Measurements from ENCODE around the gene ALDH3A1. TPM values are rescaled to one million over a fixed set of nuclear protein-coding genes. Genes with fewer than 3 reads are reported as not detected.

Gene ALDH3A1
- total RNA-seq, 1 experiment from 2014 or later = 0.35 TPM

DNA sequence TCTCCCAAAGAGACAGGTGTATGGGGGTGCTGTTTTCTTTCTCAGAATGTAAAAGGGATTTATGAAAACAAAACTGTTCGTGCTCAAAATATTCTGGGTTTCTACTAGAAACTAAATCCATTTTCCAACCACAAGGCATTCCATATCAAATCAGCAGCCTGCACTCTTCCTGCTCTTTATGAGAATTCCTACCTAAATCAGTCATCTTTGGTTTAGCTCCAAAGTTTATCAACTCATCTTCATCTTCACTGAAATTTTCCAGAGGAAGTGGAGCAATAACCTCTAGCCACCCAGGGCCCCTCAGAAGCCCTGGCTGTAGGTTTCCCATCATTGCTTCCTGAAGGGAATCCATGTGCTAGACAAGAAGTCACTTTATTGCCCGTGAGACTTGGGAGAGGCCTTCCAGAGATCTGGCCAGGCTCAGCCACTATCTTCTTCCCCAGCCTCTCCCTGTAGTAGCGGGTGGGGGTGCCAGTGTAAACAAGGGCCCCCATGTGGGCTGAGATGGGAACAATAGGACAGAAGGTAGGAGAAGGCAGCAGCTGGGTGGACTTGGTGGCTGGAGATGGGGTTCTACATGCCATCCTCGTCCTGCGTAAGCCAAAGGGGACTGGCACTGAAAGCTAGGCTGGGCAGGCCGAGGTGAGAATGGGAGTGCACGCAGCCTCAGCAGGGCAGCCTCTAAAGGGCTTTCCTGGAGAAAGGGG lies 22.0 kb upstream of the ALDH3A1 start:
- DNase-seq (ENCODE audit: low spot score) (no peak), ATAC-seq (no peak)
- TF ChIP-seq, protein P1, sequence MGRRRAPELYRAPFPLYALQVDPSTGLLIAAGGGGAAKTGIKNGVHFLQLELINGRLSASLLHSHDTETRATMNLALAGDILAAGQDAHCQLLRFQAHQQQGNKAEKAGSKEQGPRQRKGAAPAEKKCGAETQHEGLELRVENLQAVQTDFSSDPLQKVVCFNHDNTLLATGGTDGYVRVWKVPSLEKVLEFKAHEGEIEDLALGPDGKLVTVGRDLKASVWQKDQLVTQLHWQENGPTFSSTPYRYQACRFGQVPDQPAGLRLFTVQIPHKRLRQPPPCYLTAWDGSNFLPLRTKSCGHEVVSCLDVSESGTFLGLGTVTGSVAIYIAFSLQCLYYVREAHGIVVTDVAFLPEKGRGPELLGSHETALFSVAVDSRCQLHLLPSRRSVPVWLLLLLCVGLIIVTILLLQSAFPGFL (CRISPR knock-in tag; IDR thresholded peaks at IDR 0.05; ENCODE audit: borderline replicate concordance) = no peak
- TF ChIP-seq SMAD3 (CRISPR knock-in tag; IDR thresholded peaks at IDR 0.05; ENCODE audit: borderline replicate concordance) (no peak), GRHL2 (CRISPR knock-in tag; IDR thresholded peaks at IDR 0.05; ENCODE audit: insufficient replicate concordance, severe bottlenecking) (no peak), SMAD4 (CRISPR knock-in tag; IDR thresholded peaks at IDR 0.05) (no peak), CBFB (CRISPR knock-in tag; IDR thresholded peaks at IDR 0.05; ENCODE audit: low read depth) (no peak), ZNF671 (CRISPR knock-in tag; IDR thresholded peaks at IDR 0.05) (no peak)
- TF ChIP-seq, protein P2, sequence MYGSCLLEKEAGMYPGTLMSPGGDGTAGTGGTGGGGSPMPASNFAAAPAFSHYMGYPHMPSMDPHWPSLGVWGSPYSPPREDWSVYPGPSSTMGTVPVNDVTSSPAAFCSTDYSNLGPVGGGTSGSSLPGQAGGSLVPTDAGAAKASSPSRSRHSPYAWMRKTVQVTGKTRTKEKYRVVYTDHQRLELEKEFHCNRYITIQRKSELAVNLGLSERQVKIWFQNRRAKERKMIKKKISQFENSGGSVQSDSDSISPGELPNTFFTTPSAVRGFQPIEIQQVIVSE (CRISPR knock-in tag; IDR thresholded peaks at IDR 0.05; ENCODE audit: borderline replicate concordance) = no peak
- TF ChIP-seq, protein P3, sequence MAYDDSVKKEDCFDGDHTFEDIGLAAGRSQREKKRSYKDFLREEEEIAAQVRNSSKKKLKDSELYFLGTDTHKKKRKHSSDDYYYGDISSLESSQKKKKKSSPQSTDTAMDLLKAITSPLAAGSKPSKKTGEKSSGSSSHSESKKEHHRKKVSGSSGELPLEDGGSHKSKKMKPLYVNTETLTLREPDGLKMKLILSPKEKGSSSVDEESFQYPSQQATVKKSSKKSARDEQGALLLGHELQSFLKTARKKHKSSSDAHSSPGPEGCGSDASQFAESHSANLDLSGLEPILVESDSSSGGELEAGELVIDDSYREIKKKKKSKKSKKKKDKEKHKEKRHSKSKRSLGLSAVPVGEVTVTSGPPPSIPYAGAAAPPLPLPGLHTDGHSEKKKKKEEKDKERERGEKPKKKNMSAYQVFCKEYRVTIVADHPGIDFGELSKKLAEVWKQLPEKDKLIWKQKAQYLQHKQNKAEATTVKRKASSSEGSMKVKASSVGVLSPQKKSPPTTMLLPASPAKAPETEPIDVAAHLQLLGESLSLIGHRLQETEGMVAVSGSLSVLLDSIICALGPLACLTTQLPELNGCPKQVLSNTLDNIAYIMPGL (CRISPR knock-in tag; IDR thresholded peaks at IDR 0.05) = no peak
- no peaks in the 10 kb centered on the region for H3K9me3 Mint-ChIP-seq
- ChIA-PET POLR2A (no interaction called here), CTCF (interaction anchor here (1.1 to 2.4 kb wide), 2 partner anchors 8 to 407 kb away, joined by 6 to 7 read pairs; no protein-coding TSS in a partner anchor)
- H3K4me1 Mint-ChIP-seq = no peaks in the 10 kb centered on the region
- H3K4me3 Mint-ChIP-seq = no peak overlapping the region
- H3K36me3 Mint-ChIP-seq = no peaks in the 10 kb centered on the region
- H3K27me3 Mint-ChIP-seq (ENCODE audit: low read depth) = no peaks in the 10 kb centered on the region
- no peak overlapping the region for H3K27ac Mint-ChIP-seq

DNA sequence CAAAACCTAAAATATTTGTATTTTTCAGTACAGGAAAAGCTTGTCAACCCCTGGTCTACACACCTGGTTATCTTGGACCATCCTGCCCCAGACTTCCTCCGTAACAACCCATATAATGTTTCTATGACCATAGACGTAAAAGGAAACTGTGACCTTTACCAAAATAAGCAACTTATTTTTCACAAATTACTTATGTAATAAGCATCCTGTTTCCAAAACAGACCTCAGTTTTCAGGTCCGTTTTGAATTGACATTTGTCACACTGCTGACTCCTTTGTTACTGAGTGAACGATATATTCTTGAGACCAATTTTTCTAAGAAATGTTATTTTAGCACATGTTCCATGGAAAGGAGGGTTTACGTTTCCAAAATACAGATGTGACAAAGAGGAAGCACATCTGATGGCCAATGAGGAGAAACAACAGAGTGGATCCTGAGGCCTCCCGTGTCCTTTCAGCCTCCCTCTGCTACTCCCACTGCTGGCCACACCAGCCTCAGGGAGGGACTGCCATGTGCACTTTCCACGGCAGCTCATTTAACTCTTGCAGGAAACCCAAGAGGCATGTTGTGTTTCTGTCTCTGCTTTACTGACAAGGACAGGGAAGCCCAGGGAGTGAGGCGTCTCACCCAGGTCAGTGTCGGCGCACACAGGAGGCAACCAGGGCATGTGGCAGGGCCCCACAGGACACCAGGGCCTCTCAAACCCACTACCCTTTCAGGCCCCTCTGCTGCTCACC lies 20.1 kb upstream of the ALDH3A1 start:
- Mint-ChIP-seq H3K27me3 (ENCODE audit: low read depth) (no peaks in the 10 kb centered on the region), H3K36me3 (no peaks in the 10 kb centered on the region), H3K4me1 (no peaks in the 10 kb centered on the region), H3K9me3 (no peaks in the 10 kb centered on the region), H3K27ac (no peak overlapping the region), H3K4me3 (no peak overlapping the region)
- ChIA-PET POLR2A (interaction anchor here (0.6 kb wide), 1 partner anchor 234 kb away, joined by 3 read pairs; the partner anchor contains the start of gene SLC47A1), CTCF (interaction anchor here (2.3 kb wide), 1 partner anchor 13 kb away, joined by 16 read pairs; no protein-coding TSS in a partner anchor)
- TF ChIP-seq CREM (CRISPR knock-in tag; IDR thresholded peaks at IDR 0.05) = no peak
- TF ChIP-seq, protein P4, sequence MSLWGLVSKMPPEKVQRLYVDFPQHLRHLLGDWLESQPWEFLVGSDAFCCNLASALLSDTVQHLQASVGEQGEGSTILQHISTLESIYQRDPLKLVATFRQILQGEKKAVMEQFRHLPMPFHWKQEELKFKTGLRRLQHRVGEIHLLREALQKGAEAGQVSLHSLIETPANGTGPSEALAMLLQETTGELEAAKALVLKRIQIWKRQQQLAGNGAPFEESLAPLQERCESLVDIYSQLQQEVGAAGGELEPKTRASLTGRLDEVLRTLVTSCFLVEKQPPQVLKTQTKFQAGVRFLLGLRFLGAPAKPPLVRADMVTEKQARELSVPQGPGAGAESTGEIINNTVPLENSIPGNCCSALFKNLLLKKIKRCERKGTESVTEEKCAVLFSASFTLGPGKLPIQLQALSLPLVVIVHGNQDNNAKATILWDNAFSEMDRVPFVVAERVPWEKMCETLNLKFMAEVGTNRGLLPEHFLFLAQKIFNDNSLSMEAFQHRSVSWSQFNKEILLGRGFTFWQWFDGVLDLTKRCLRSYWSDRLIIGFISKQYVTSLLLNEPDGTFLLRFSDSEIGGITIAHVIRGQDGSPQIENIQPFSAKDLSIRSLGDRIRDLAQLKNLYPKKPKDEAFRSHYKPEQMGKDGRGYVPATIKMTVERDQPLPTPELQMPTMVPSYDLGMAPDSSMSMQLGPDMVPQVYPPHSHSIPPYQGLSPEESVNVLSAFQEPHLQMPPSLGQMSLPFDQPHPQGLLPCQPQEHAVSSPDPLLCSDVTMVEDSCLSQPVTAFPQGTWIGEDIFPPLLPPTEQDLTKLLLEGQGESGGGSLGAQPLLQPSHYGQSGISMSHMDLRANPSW (CRISPR knock-in tag; conservative IDR thresholded peaks at IDR 0.05; ENCODE audit: low read depth) = no peak
- TF ChIP-seq, protein P5, sequence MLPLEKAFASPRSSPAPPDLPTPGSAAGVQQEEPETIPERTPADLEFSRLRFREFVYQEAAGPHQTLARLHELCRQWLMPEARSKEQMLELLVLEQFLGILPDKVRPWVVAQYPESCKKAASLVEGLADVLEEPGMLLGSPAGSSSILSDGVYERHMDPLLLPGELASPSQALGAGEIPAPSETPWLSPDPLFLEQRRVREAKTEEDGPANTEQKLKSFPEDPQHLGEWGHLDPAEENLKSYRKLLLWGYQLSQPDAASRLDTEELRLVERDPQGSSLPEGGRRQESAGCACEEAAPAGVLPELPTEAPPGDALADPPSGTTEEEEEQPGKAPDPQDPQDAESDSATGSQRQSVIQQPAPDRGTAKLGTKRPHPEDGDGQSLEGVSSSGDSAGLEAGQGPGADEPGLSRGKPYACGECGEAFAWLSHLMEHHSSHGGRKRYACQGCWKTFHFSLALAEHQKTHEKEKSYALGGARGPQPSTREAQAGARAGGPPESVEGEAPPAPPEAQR (CRISPR knock-in tag; IDR thresholded peaks at IDR 0.05) = no peak
- TF ChIP-seq, protein P2 (CRISPR knock-in tag; IDR thresholded peaks at IDR 0.05; ENCODE audit: borderline replicate concordance) = no peak
- TF ChIP-seq, protein P6, sequence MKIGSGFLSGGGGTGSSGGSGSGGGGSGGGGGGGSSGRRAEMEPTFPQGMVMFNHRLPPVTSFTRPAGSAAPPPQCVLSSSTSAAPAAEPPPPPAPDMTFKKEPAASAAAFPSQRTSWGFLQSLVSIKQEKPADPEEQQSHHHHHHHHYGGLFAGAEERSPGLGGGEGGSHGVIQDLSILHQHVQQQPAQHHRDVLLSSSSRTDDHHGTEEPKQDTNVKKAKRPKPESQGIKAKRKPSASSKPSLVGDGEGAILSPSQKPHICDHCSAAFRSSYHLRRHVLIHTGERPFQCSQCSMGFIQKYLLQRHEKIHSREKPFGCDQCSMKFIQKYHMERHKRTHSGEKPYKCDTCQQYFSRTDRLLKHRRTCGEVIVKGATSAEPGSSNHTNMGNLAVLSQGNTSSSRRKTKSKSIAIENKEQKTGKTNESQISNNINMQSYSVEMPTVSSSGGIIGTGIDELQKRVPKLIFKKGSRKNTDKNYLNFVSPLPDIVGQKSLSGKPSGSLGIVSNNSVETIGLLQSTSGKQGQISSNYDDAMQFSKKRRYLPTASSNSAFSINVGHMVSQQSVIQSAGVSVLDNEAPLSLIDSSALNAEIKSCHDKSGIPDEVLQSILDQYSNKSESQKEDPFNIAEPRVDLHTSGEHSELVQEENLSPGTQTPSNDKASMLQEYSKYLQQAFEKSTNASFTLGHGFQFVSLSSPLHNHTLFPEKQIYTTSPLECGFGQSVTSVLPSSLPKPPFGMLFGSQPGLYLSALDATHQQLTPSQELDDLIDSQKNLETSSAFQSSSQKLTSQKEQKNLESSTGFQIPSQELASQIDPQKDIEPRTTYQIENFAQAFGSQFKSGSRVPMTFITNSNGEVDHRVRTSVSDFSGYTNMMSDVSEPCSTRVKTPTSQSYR (CRISPR knock-in tag; IDR thresholded peaks at IDR 0.05) = no peak
- DNase-seq (ENCODE audit: low spot score) = no peak
- no peak for ATAC-seq
